ENCODE results near the gene CDC42BPA. TPM values are rescaled to one million over a fixed set of nuclear protein-coding genes. Genes with fewer than 3 reads are reported as not detected.

Gene CDC42BPA
- polyA plus RNA-seq, 1 of the 3 experiments (the other 2 are of a cell fraction) = 6.8 TPM

DNA sequence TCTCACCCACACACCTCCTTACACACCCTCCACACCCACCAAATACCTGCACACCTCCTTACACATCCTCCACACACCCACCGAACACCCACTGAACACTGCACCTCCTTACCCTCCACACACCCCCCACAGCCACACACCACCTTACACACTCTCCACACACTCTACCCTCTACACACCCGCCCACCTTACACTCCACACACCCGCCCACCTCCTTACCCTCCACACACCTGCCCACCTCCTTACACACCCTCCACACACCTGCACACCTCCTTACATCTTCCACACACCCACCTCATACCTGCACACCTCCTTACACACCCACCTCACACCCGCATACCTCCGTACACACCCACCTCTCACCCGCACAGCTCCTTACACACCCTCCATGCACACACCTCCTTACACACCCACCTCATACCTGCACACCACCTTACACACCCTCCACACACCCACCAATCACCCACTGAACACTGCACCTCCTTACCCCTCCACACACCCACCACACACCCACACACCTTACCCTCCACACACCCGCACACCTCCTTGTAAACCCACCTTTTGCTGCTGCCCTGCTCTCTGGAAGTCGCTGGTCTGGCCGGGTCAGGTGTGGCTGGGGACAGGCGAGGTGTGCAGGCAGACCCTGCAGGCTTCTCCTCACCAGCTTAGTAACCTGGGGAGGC is 339.7 kb downstream of the CDC42BPA start:
- ChIA-PET CTCF (interaction anchor here (0.6 kb wide), 1 partner anchor 465 kb away, joined by 3 read pairs; no protein-coding TSS in a partner anchor), POLR2A (no interaction called here)
- DNase-seq = no peak
- H3F3A ChIP-seq (replicated peaks; ENCODE audit: insufficient read depth) = no peaks in the 10 kb centered on the region
- no peak overlapping the region for H3K27ac ChIP-seq (ENCODE audit: low read depth in 2 of 2, low read length in 1 of 2)
- no peak overlapping the region for H2AFZ ChIP-seq (ENCODE audit: low read depth)
- no peak overlapping the region for H3K4me3 ChIP-seq (ENCODE audit: low read depth in 2 of 2, low read length in 1 of 2)
- no peaks in the 10 kb centered on the region for H3K27me3 ChIP-seq (ENCODE audit: insufficient read depth)
- 97% methylated on average over 5 of the region's 10 CpGs for WGBS (ENCODE audit: low lambda C conversion rate)
- H3K79me2 ChIP-seq (ENCODE audit: insufficient read depth) = no peaks in the 10 kb centered on the region
- no peak overlapping the region for H3K4me2 ChIP-seq
- no peaks in the 10 kb centered on the region for H3K36me3 ChIP-seq (replicated peaks in 1 of 2; ENCODE audit: control insufficient read depth in 1 of 2, insufficient read depth in 2 of 2, low read length in 1 of 2)
- TF ChIP-seq, protein P1, sequence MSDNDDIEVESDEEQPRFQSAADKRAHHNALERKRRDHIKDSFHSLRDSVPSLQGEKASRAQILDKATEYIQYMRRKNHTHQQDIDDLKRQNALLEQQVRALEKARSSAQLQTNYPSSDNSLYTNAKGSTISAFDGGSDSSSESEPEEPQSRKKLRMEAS (IDR thresholded peaks at IDR 0.05; ENCODE audit: low read depth) = no peak
- no peak for TF ChIP-seq EZH2phosphoT487 (IDR thresholded peaks at IDR 0.05; ENCODE audit: borderline replicate concordance, low read depth)
- TF ChIP-seq GATA2 (CRISPR knock-in tag; IDR thresholded peaks at IDR 0.05) = no peak
- no peak for TF ChIP-seq JUND (IDR thresholded peaks at IDR 0.05)
- no peak for TF ChIP-seq MXI1 (IDR thresholded peaks at IDR 0.05; ENCODE audit: low read depth, low read length)
- no peak for TF ChIP-seq GABPA (IDR thresholded peaks at IDR 0.05; ENCODE audit: low read depth)
- TF ChIP-seq RXRA (IDR thresholded peaks at IDR 0.05; ENCODE audit: borderline replicate concordance, low read depth) = no peak
- TF ChIP-seq FOXJ3 (CRISPR knock-in tag; IDR thresholded peaks at IDR 0.05) = no peak
- TF ChIP-seq NFIC (IDR thresholded peaks at IDR 0.05; ENCODE audit: borderline replicate concordance) = no peak
- no peak for TF ChIP-seq EP300 (IDR thresholded peaks at IDR 0.05; ENCODE audit: borderline replicate concordance in 1 of 2, low read depth in 1 of 2, low read length in 1 of 2)
- TF ChIP-seq, protein P2, sequence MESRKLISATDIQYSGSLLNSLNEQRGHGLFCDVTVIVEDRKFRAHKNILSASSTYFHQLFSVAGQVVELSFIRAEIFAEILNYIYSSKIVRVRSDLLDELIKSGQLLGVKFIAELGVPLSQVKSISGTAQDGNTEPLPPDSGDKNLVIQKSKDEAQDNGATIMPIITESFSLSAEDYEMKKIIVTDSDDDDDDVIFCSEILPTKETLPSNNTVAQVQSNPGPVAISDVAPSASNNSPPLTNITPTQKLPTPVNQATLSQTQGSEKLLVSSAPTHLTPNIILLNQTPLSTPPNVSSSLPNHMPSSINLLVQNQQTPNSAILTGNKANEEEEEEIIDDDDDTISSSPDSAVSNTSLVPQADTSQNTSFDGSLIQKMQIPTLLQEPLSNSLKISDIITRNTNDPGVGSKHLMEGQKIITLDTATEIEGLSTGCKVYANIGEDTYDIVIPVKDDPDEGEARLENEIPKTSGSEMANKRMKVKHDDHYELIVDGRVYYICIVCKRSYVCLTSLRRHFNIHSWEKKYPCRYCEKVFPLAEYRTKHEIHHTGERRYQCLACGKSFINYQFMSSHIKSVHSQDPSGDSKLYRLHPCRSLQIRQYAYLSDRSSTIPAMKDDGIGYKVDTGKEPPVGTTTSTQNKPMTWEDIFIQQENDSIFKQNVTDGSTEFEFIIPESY (IDR thresholded peaks at IDR 0.05; ENCODE audit: borderline replicate concordance, low read depth) = no peak
- no peak for TF ChIP-seq RAD21 (IDR thresholded peaks at IDR 0.05; ENCODE audit: low read length)
- TF ChIP-seq, protein P3, sequence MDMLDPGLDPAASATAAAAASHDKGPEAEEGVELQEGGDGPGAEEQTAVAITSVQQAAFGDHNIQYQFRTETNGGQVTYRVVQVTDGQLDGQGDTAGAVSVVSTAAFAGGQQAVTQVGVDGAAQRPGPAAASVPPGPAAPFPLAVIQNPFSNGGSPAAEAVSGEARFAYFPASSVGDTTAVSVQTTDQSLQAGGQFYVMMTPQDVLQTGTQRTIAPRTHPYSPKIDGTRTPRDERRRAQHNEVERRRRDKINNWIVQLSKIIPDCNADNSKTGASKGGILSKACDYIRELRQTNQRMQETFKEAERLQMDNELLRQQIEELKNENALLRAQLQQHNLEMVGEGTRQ (IDR thresholded peaks at IDR 0.05; ENCODE audit: borderline replicate concordance, low read depth, low read length) = no peak
- TF ChIP-seq FOSL2 (IDR thresholded peaks at IDR 0.05; ENCODE audit: borderline replicate concordance, low read depth) = no peak
- TF ChIP-seq TCF12 (IDR thresholded peaks at IDR 0.05) = no peak
- no peak for TF ChIP-seq CHD2 (IDR thresholded peaks at IDR 0.05; ENCODE audit: low read length, partially characterized antibody)
- TF ChIP-seq, protein P4, sequence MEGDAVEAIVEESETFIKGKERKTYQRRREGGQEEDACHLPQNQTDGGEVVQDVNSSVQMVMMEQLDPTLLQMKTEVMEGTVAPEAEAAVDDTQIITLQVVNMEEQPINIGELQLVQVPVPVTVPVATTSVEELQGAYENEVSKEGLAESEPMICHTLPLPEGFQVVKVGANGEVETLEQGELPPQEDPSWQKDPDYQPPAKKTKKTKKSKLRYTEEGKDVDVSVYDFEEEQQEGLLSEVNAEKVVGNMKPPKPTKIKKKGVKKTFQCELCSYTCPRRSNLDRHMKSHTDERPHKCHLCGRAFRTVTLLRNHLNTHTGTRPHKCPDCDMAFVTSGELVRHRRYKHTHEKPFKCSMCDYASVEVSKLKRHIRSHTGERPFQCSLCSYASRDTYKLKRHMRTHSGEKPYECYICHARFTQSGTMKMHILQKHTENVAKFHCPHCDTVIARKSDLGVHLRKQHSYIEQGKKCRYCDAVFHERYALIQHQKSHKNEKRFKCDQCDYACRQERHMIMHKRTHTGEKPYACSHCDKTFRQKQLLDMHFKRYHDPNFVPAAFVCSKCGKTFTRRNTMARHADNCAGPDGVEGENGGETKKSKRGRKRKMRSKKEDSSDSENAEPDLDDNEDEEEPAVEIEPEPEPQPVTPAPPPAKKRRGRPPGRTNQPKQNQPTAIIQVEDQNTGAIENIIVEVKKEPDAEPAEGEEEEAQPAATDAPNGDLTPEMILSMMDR (IDR thresholded peaks at IDR 0.05) = no peak
- no peaks in the 10 kb centered on the region for H3K9me2 ChIP-seq
- no peaks in the 10 kb centered on the region for H3K9me3 ChIP-seq
- H3K9ac ChIP-seq = no peak overlapping the region
- H3K4me1 ChIP-seq (ENCODE audit: control insufficient read depth in 1 of 2, insufficient read depth in 2 of 2, low read depth in 1 of 2, low read length in 1 of 2) = peaks cover 0 to 30% of the 10 kb centered on the region in 2 experiments; a peak in 1 of 4 replicates
- no peaks in the 10 kb centered on the region for H4K20me1 ChIP-seq (ENCODE audit: insufficient read depth)
